Hepatocyte (in vitro differentiated cells): ENCODE data around the gene GAP43.

Source experiments
- CTCF ChIP-seq: fragments of 200-600 bp; sonication (generic); IDR thresholded peaks from 2 replicates; pipeline ENCODE4 v1.5.1; 2016; ENCODE audit warnings: antibody characterized with exemption, mild to moderate bottlenecking; ENCODE audit not compliant: poor library complexity
- EZH2 ChIP-seq: fragments of 200-600 bp; sonication (generic); IDR thresholded peaks from 2 replicates; pipeline ENCODE4 v1.6.1; 2016; ENCODE audit warnings: antibody characterized with exemption, mild to moderate bottlenecking, borderline replicate concordance
- EZH2phosphoT487 ChIP-seq: fragments of 200-600 bp; sonication (generic); IDR thresholded peaks from one replicate; pipeline ENCODE4 v1.6.1; 2018; ENCODE audit warnings: antibody characterized with exemption, mild to moderate bottlenecking, low read depth, moderate library complexity; ENCODE audit not compliant: unreplicated experiment, severe bottlenecking

GRCh38 chr3:115659253-115660220 lies 36.2 kb downstream of the GAP43 start:
- TF ChIP-seq CTCF (no peak), EZH2phosphoT487 (no peak), EZH2 (no peak)
